NCI-H1417 (cell line): ENCODE data around the gene MAGOH.
"Not testable (repeated sequence)": the region's sequence is repeated elsewhere in the genome, so short reads cannot be mapped to it uniquely, and the experiment has no call there.

Source experiments
- DNase-seq, 3 experiments: peaks; one replicate each; lab custom pipeline; 2025; lab: John Stamatoyannopoulos, UW

MAGOH gene

DNA sequence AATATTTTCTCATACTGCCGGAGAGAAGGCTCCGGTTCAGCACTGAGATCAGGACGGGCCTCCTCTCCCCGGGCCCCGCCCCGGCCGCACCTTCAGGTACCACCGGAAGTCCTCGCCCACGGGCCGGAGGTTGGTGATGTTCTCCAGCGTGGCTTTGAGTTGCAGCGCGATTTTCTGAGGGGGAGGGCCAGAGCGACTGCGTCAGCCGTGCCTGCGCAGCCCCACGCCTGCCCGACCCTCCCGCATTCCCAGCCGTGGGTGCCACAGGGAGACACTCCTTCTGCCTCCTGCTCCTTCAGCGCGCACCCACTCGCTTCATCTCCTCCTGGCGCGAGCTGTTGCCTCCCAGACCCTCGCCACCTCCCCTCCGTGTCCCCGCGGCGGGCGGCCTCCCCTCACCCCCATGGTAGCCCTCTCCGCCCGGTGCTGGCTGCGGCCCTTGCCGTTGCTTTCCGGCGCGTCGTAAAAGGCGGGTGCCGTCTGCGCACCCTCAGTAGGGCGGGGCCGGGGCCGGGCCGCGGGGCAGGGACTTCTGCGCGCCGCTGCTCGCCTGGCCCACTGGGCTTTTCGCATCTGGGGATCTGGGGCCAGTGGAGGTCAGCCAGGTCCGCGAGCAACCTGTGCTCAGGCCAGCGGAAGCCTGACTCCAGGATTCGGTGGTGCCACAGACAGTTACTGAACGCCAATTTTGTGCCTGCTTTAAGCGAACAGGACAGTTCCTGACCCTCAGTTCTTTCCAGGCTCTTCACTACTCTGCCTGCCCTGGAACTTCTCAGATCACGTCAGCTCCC, 18.0 kb downstream of the MAGOH start, which contains the start of gene CZIB:
TSS of gene CZIB (minus strand) at position 464 of the 791 bp plus-strand sequence. CDS start at position 405, 59 bp downstream.
- DNase-seq: peak; percentile 93 to 97 (median 96)

- no peak for DNase-seq
These were observed 18.6 kb downstream of the MAGOH start for GRCh38 chr1:53219711-53220110.

GRCh38 chr1:53218201-53218600, 20.1 kb downstream of the MAGOH start:
- DNase-seq: no peak

DNA sequence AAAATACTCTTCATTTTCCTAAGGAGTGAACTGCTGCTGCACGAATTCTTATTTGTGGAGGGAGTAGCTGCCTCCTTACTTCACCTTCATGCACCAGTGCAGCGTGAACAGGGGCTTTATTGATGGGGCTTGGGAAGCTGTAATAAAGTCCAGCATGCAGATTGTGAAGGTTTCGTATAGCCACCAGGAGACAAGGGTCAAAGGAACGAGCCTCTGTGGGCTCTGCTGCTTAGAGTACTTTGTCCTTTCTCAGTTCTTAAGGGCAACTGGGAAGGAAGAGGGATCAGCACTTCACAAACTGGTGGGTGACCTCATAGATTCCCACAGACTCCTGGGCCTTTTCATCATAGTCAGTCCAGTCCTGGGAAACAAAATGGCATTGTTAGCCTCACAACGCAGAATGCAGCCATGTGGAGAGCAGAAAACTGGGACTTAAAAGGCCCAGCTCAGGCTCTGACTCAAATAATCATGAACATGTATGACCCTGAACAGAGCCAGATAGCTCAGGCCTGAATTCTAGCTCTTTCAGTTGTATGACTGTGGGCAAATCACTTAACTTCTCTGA, 23.9 kb downstream of the MAGOH start:
- DNase-seq: no peak

GRCh38 chr1:53210954-53211353, 27.4 kb downstream of the MAGOH start:
- no peak for DNase-seq

DNA sequence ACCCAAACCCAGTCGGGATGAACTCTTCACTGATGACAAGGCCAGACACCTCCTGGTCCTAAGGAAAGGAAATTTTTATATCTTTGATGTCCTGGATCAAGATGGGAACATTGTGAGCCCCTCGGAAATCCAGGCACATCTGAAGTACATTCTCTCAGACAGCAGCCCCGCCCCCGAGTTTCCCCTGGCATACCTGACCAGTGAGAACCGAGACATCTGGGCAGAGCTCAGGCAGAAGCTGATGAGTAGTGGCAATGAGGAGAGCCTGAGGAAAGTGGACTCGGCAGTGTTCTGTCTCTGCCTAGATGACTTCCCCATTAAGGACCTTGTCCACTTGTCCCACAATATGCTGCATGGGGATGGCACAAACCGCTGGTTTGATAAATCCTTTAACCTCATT, 28.0 kb downstream of the MAGOH start:
- DNase-seq: no peak

GRCh38 chr1:53207726-53208125, 30.6 kb downstream of the MAGOH start:
- no peak for DNase-seq

GRCh38 chr1:53206735-53207379, 31.5 kb downstream of the MAGOH start:
- DNase-seq: no peak

GRCh38 chr1:53206083-53206685, 32.1 kb downstream of the MAGOH start:
- peak in 1 of 3 experiments; percentile 4 for DNase-seq

- not testable (repeated sequence) for DNase-seq
These were observed 32.8 kb downstream of the MAGOH start for GRCh38 chr1:53205496-53205895.

- DNase-seq: no peak
These were observed 34.9 kb downstream of the MAGOH start for GRCh38 chr1:53203466-53203865.

DNA sequence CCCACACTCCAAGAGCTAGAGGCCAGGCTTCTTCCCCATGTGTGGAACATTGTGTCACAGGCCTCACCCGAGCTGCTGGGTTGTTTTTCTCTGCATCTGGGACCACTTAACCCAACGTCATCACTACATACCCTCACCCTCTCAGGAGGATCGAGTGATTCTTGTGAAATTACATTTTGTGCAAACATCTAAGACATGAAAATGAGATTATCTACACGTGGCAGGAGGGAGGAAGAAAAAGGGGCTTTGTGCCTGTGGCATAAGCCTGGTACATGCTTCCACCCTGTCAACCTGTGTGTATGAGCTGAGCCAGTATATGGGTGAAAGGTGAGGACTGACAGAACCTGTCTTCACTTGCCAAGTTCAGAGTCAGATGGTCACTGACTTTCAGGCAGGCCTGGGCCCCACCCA, 40.1 kb downstream of the MAGOH start:
- DNase-seq: no peak

DNA sequence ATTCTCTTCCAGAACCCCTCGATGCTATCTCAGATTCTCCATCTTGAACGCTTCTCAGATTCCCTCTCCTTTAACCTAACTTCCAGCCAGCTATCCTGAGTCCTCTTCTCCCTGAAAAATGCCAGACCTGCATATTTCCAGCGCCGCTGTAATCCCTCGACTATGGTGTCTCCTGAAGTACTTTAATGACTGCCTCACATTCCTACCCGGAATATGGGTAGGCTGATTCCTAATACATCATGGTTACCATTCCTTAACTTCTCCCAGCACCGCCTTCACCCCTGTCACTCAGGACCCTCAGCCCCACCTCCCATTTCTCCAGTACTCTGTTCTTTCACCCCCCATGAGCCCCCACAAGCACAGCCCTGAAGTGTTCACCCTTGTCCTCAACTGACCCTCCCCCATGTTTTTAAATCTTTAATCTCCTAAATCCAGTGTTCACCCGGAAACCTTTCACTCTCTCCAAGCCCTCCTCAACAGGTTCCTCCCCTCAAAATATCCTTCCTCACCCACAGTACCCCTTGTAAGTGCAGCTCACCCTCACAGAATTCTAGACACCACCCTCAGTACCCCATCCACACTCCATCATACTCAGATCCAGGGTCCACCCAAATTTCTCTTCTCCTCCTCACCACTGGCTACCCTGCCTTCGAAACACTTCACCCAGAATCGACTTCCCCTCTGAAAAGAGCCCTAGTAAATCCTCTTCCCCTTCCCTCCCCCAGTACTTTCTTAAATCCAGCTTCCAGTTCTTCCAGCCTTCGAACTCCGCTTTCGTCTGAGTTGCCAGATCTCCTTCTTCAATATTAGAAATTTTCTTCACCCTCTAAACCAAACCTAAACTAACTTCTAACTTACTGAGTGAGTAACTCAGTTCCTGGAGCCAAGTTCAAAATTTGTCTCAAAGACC, 40.8 kb downstream of the MAGOH start:
- no peak for DNase-seq

DNA sequence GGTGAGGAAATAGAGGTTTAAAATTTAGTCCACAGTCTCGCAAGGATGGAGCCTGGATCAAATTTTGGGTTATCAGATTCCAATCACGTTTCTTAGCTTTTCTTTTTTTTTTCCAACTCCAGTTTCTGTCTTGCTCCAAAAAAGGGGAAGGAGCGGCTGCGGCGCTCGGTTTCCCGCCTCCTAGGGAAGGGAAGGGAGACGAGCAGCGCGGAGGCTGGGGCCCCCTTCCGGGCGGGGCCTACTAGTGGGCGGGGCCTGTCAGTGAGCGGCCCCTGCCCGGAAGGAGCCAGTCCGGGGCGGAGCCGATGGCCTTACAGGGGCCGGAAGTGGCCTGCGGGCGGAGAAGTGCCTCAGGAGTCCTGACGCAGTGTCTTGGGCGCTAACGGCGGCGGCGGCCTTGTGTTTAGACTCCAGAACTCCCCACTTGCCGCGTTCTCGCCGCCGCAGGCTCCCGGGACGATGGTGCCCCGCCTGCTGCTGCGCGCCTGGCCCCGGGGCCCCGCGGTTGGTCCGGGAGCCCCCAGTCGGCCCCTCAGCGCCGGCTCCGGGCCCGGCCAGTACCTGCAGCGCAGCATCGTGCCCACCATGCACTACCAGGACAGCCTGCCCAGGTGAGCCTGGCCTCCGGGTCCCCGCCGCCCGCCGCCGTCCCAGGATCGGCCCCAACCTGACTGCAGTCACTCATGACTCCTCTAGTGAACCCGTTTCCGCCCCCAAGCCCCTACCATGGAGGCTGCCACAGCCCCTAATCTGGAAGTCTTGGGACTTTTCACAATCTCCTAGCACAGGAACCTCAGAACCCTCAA, 41.6 kb downstream of the MAGOH start, which contains the start of gene CPT2:
TSS of gene CPT2 (plus strand) at position 340 of the 806 bp plus-strand sequence. CDS start at position 460, 120 bp downstream.
- DNase-seq: peak; percentile 93 to 94 (median 93)

- DNase-seq: peak in 1 of 3 experiments; percentile 28
These were observed 42.3 kb downstream of the MAGOH start for GRCh38 chr1:53196017-53196484.

DNA sequence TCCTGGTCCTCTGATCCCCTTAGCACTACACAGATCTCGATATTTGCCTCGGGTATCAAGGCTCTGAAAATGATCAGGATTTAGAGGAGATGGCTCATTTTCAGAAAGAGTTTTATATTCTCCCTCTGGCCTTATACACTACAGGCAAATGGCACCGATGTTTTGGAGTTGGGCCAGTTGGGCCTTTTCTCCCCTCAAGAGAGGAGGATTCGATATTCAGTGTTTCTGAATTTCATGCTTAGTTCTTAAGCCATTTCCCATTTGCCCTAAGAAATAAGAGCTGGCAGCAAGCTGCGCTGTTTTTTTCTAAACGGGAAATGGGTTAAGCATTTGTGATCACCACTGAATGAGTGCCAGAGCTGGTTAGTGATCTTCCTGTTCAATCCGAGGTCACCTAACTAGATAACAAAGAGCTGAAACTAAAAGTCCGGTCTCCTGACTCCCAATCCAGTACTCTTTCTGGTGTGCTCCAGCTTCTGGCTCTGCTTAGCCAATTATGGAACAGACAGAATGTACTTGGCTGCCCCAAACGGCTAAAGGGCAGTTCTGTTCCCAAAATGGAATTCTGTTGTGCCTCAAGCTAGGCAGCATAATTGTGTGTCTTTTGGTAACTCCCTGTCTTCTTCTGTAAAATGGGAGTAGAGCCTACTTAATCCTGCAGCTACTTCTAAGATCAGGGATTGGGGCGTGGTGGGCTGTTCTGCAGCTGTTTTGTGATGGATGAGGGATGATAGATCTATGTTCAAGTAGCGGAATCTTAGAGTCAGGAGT, 42.9 kb downstream of the MAGOH start:
- DNase-seq: no peak

DNA sequence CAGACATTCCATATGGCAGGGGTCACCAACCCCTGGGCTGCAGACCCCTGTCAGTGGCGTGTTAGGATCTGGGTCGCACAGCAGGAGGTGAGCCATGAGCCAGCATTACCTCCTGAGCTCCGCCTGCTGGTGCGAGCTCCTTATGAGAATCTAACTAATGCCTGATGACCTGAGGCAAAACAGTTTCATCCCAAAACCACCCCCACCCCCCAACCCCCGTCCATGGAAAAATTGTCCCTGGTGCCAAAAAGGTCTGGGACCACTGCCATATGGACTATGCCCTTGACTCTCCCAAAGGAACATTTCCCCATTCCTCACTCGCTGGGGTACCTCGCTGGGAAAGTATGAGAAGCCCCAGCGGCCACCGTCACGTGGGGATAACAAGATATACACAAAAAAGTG, 48.1 kb downstream of the MAGOH start:
- no peak for DNase-seq

DNA sequence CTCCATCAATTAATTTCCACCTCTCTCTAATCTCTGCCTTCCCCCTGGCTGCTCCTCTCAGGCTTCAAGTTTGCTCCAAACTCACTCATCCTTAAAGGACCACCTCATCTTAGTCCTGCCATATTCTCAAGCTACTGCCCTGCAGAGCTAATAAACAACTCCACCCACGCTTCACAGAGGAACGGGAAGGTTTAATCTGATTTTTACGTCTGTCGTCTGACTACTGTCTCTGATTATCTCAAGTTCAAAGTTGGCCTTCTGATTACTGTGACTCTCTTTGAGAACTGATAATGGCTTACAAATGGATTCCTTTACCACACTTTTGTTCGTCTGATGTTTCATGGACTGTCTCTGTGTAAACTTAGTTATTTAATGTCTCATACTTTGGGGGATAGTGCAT, 49.3 kb downstream of the MAGOH start:
- no peak for DNase-seq

DNA sequence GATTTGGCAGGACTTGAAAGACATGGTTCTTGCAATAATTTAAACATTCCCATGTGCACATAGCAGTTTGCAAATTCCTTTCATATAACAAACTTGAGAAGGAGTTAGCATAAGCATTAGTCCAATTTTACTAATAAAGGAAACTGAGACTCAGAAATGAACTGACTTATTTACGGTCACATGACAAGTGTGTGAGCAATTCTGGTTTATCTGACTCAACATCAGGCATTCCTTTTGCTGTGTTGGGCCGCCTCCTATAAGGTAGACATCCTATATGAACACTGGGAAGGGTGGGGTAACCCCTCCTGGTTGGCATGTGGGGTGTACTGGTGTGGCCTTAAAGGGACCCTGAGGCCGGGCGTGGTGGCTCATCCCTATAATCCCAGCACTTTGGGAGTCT, 50.2 kb downstream of the MAGOH start:
- no peak for DNase-seq

DNA sequence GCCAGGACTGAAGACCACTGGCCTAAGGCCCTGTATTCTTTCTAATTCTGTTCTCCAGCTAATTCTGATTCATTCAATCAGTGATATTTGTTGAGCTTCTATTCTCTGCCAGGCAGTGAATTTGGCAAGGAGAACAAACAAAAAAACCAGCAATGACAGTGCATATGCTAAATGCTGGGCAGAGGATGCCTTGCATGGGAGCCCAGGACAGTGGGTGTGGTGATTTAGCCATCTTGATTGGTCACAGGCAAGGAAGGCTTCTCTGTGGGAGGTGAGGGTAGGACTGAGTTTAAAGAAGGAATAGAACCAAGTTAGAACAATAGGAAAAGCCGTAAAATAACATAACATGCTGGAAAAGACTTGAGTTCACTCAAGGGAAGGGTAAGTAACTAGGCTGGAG, 50.9 kb downstream of the MAGOH start:
- no peak for DNase-seq
